RWPE2 (cell line): ENCODE measurements around the gene TMEM266.

ENCODE experiments used
- ATAC-seq: fragments of 200-7000 bp; cut with Tn5 transposase; 3 replicates; pipeline ENCODE4 v1.9.1; 2021; ENCODE audit warnings: low read depth
- DNase-seq: peaks from one replicate; pipeline ENCODE4 v3.0.0-alpha.2; 2020; ENCODE audit warnings: low spot score
- H3K27ac ChIP-seq: fragments of 450-650 bp; 2 replicates; pipeline ENCODE4 v1.5.1; 2017; ENCODE audit warnings: mild to moderate bottlenecking; ENCODE audit not compliant: poor library complexity, severe bottlenecking
- H3K27me3 ChIP-seq: fragments of 250-450 bp; sonication (Bioruptor Pico); 2 replicates; pipeline ENCODE4 v1.5.1; 2021; ENCODE audit warnings: mild to moderate bottlenecking, moderate library complexity; ENCODE audit not compliant: insufficient read depth, poor library complexity, severe bottlenecking
- H3K36me3 ChIP-seq: fragments of 250-450 bp; sonication (Bioruptor Pico); 2 replicates; pipeline ENCODE4 v1.5.1; 2020; ENCODE audit warnings: low read depth, mild to moderate bottlenecking, moderate library complexity
- H3K4me1 ChIP-seq: fragments of 250-450 bp; sonication (Bioruptor Pico); 2 replicates; pipeline ENCODE4 v1.5.1; 2021; ENCODE audit warnings: mild to moderate bottlenecking, moderate library complexity; ENCODE audit not compliant: insufficient read depth, poor library complexity, severe bottlenecking
- H3K4me3 ChIP-seq: fragments of 250-450 bp; sonication (Bioruptor Pico); 2 replicates; pipeline ENCODE4 v1.5.1; 2021; ENCODE audit warnings: mild to moderate bottlenecking, moderate library complexity; ENCODE audit not compliant: severe bottlenecking
- H3K9me3 ChIP-seq: fragments of 250-450 bp; sonication (Bioruptor Pico); 2 replicates; pipeline ENCODE4 v1.5.1; 2021; ENCODE audit warnings: mild to moderate bottlenecking, moderate library complexity; ENCODE audit not compliant: severe bottlenecking
- TF ChIP-seq, protein P1 (sequence below): fragments of 450-650 bp; IDR thresholded peaks from one replicate; pipeline ENCODE4 v1.5.1; 2017; ENCODE audit warnings: mild to moderate bottlenecking, moderate library complexity; ENCODE audit not compliant: poor library complexity, severe bottlenecking

TMEM266 gene

DNA sequence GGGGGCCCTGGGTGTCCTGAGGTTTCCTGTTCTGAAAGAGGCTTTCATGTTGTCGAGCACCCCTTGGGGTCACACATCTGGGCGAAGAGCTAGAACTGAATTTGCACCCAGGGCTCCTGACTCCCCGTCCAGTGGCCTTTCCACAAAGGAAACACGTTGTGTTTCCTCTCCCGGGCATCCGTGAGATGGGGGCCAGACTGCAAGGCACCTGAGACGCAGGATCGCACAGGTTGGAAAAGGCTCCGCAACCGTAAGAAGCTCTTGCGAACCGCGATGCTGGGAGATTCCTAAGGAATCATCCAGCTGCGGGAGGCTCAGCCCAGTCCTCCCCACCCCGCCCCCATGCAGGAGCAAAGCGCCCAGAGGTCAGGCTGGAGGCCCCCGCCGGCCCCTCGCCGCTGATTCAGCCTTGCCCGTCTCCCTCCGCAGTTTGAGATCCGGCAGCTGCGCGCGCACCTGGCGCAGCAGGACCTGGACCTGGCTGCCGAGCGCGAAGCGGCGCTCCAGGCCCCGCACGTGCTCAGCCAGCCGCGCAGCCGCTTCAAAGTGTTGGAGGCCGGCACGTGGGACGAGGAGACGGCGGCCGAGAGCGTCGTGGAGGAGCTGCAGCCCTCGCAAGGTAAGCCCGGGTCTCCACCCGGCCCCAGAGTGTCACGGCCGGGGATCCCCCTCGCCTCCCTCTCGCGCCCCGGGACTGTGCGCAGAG, 131.9 kb downstream of the TMEM266 start:
- Histone ChIP-seq H3K27ac (no peak overlapping the region), H3K9me3 (no peaks in the 10 kb centered on the region), H3K27me3 (no peaks in the 10 kb centered on the region), H3K36me3 (no peaks in the 10 kb centered on the region), H3K4me1 (peaks cover 8% of the 10 kb centered on the region), H3K4me3 (no peak overlapping the region)
- TF ChIP-seq, protein P1, sequence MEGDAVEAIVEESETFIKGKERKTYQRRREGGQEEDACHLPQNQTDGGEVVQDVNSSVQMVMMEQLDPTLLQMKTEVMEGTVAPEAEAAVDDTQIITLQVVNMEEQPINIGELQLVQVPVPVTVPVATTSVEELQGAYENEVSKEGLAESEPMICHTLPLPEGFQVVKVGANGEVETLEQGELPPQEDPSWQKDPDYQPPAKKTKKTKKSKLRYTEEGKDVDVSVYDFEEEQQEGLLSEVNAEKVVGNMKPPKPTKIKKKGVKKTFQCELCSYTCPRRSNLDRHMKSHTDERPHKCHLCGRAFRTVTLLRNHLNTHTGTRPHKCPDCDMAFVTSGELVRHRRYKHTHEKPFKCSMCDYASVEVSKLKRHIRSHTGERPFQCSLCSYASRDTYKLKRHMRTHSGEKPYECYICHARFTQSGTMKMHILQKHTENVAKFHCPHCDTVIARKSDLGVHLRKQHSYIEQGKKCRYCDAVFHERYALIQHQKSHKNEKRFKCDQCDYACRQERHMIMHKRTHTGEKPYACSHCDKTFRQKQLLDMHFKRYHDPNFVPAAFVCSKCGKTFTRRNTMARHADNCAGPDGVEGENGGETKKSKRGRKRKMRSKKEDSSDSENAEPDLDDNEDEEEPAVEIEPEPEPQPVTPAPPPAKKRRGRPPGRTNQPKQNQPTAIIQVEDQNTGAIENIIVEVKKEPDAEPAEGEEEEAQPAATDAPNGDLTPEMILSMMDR = no peak
- ATAC-seq = no peak
- peak; percentile 54 for DNase-seq

DNA sequence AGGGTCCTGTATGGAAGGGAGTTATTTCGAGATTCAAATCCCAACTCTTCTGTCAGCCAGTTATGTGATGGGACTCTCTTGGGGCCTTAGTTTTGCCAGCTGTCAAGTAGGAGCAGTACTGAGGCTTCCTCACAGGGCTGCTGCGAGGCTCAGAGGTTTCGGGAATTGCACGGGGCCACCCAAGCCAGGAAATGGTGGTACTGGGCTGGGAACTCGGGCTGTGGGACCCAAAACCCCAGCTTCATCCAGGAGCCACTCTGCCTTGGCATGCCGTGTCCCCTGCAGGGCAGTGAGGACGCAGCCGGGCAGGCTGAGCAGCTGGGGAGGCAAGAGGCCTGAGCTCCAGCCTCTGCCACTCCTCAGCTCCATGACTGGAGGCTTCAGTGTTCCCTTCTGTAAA, 132.9 kb downstream of the TMEM266 start:
- no peaks in the 10 kb centered on the region for H3K9me3 ChIP-seq
- H3K4me3 ChIP-seq = no peak overlapping the region
- no peak for ATAC-seq
- no peak for DNase-seq
- H3K36me3 ChIP-seq = no peaks in the 10 kb centered on the region
- TF ChIP-seq, protein P1 = no peak
- H3K4me1 ChIP-seq = peaks cover 18% of the 10 kb centered on the region
- no peak overlapping the region for H3K27ac ChIP-seq
- H3K27me3 ChIP-seq = no peaks in the 10 kb centered on the region

DNA sequence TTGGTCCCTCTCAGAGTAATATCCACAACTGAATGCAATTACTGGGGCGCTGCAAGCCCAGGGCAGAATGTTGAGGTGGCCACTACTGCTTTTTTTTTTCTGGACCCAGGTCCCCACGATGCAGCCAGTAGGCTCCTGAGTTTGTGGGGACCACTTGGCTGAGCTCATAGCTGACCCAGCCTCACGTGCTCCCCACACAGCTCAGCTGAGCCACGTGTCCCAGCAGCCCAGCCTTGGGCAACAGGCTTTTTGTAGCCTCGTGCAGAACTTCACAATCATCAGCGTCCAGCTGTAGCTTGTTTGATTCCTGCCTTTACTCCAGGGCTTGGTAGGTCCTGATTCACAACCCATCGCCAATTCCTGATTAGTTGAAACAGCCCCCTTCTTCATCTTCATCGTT, 134.1 kb downstream of the TMEM266 start:
- TF ChIP-seq, protein P1 = no peak
- peaks cover 31% of the 10 kb centered on the region for H3K4me1 ChIP-seq
- no peak for DNase-seq
- H3K36me3 ChIP-seq = no peaks in the 10 kb centered on the region
- H3K27me3 ChIP-seq = no peaks in the 10 kb centered on the region
- no peak overlapping the region for H3K4me3 ChIP-seq
- ATAC-seq = no peak
- no peaks in the 10 kb centered on the region for H3K9me3 ChIP-seq
- H3K27ac ChIP-seq = no peak overlapping the region

DNA sequence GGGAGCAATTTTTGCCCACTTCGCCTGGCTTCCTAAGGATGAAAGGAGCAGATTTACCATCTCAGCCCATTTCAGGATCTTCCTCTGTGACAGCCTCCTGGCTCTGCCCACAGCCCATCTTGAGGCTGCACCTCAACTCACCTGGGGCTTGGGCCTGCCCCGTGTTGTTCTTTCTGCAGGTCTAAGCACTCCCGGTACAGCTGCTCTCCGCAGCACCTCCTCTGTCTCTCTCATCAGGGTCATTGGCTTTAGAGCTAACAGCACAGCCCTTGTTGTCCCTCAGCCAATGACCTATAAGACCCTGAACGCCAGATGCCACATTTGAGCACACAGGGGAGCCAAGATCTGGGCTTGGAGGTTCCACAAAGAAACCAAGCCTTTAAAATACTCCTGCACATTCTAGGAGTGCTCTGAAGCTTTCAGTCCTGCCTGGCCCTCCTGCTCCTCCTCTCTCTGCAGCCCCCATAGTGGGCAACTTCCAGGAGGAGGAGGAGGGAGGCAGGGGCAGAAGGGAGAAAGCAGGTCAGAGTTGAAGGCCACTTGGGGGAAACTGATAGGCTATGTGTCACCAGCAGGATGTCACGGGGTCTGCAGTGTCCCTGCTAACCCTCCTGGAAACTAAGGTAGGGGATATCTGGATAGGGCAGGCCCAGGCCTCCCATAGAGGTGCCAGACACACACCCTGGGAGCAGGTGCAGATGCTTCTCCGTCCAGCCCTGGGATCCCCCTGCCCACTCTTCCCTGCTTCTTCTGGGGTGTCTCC, 135.9 kb downstream of the TMEM266 start:
- Histone ChIP-seq H3K4me3 (no peak overlapping the region), H3K9me3 (no peaks in the 10 kb centered on the region), H3K27ac (peak overlapping the region; percentile 86), H3K36me3 (no peaks in the 10 kb centered on the region), H3K27me3 (no peaks in the 10 kb centered on the region), H3K4me1 (peaks cover 34% of the 10 kb centered on the region)
- no peak for DNase-seq
- ATAC-seq = no peak
- TF ChIP-seq, protein P1 = no peak
